ENCODE data around the gene SLC6A4.
"Not testable (repeated sequence)": the region's sequence is repeated elsewhere in the genome, so short reads cannot be mapped to it uniquely, and the experiment has no call there.

Gene SLC6A4

DNA sequence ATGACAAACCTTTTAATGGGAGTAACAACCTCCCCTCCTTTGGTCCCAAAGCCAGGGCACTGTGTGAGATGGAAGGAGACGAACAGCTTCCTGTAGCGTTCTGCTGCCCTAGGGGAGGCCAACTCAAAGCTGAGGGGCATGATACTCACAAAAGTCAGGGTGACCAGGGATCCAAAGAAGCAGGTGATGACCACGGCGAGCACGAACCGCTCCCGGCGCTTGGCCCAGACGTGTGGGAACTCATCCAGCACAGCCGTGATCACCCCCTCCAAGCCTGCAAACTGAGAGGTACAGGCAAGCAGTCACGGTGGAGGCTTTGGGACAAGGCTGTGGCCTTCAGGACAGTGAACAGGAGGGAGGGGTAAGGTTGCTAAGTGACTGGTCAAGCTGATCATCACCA lies 25.1 kb downstream of the SLC6A4 start:
- H3K4me1 Mint-ChIP-seq = no peaks in the 10 kb centered on the region
- peaks cover 12% of the 10 kb centered on the region for H3K27me3 Mint-ChIP-seq (ENCODE audit: low read depth)
- no peaks in the 10 kb centered on the region for H3K9me3 Mint-ChIP-seq
- no peak overlapping the region for H3K4me3 Mint-ChIP-seq
- H3K27ac Mint-ChIP-seq = no peak overlapping the region
- TF ChIP-seq, protein P1, sequence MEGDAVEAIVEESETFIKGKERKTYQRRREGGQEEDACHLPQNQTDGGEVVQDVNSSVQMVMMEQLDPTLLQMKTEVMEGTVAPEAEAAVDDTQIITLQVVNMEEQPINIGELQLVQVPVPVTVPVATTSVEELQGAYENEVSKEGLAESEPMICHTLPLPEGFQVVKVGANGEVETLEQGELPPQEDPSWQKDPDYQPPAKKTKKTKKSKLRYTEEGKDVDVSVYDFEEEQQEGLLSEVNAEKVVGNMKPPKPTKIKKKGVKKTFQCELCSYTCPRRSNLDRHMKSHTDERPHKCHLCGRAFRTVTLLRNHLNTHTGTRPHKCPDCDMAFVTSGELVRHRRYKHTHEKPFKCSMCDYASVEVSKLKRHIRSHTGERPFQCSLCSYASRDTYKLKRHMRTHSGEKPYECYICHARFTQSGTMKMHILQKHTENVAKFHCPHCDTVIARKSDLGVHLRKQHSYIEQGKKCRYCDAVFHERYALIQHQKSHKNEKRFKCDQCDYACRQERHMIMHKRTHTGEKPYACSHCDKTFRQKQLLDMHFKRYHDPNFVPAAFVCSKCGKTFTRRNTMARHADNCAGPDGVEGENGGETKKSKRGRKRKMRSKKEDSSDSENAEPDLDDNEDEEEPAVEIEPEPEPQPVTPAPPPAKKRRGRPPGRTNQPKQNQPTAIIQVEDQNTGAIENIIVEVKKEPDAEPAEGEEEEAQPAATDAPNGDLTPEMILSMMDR (IDR thresholded peaks at IDR 0.05; ENCODE audit: unreplicated experiment in 3 of 3) = no peak
- no peaks in the 10 kb centered on the region for H3K36me3 Mint-ChIP-seq (ENCODE audit: low read depth)

DNA sequence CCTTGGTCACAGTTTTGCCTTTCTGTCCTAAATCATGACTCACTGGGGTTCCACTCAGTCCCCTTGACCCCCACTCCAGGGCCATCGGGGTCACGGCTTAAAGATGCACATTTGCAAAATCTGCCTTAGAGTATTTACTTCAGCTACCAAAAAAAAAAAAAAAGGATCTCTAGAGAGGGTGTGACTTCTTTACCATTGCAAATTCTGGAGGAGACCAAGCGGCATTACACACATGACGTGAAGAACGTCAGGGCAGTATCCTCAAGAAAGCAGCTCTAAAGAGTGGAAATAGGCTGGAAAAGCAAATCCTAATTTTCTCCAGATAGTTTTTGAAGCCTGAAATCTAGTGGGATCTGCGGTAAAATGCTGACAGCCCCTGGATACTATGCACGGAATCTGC lies 25.6 kb downstream of the SLC6A4 start:
- H3K27me3 Mint-ChIP-seq (ENCODE audit: low read depth) = peaks cover 12% of the 10 kb centered on the region
- no peak overlapping the region for H3K27ac Mint-ChIP-seq
- H3K9me3 Mint-ChIP-seq = no peaks in the 10 kb centered on the region
- no peaks in the 10 kb centered on the region for H3K36me3 Mint-ChIP-seq (ENCODE audit: low read depth)
- TF ChIP-seq, protein P1 (IDR thresholded peaks at IDR 0.05; ENCODE audit: unreplicated experiment in 3 of 3) = no peak
- no peak overlapping the region for H3K4me3 Mint-ChIP-seq
- no peaks in the 10 kb centered on the region for H3K4me1 Mint-ChIP-seq

DNA sequence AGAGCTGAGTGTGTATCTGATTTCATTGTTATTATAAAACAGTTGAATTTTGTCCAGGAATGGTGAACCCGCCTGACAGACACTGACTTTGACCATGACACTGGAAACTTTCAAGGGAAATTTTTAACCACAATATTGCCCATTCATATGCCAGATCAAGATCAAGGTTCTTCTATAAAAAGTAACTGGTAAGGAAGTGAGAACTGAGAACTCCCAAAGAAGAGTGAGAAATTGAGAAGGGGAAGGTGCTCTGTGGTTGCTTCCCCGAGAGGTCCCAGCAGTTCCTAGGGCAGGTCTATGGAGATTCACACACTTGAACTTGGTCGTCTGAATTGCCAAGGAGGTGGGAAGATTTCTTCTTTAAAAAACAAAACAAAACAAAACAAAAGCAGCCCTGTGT lies 27.3 kb downstream of the SLC6A4 start:
- no peaks in the 10 kb centered on the region for H3K9me3 Mint-ChIP-seq
- no peaks in the 10 kb centered on the region for H3K36me3 Mint-ChIP-seq (ENCODE audit: low read depth)
- H3K4me1 Mint-ChIP-seq = no peaks in the 10 kb centered on the region
- no peak overlapping the region for H3K27ac Mint-ChIP-seq
- H3K4me3 Mint-ChIP-seq = no peak overlapping the region
- H3K27me3 Mint-ChIP-seq (ENCODE audit: low read depth) = peaks cover 12% of the 10 kb centered on the region
- TF ChIP-seq, protein P1 (IDR thresholded peaks at IDR 0.05; ENCODE audit: unreplicated experiment in 3 of 3) = no peak

DNA sequence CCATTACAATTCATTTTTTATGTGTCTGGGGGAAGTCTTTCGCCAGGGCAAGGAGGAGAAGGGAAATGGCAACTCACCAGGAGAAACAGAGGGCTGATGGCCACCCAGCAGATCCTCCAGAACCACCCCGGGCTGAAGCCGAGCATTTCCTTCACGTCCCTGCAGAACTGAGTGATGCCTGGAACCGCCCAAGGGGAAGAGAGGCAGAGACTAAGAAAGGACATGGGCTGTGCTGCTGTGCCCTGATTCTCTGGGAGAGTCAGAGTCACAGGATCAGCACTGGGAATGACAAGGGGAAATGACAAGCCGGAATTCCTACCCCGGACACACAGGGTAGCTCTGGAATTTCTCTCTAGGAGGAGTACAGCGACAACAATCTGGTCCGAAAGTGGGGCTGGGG lies 27.8 kb downstream of the SLC6A4 start:
- H3K9me3 Mint-ChIP-seq = no peaks in the 10 kb centered on the region
- no peaks in the 10 kb centered on the region for H3K4me1 Mint-ChIP-seq
- H3K27me3 Mint-ChIP-seq (ENCODE audit: low read depth) = peaks cover 12% of the 10 kb centered on the region
- no peaks in the 10 kb centered on the region for H3K36me3 Mint-ChIP-seq (ENCODE audit: low read depth)
- H3K4me3 Mint-ChIP-seq = no peak overlapping the region
- no peak overlapping the region for H3K27ac Mint-ChIP-seq
- TF ChIP-seq, protein P1 (IDR thresholded peaks at IDR 0.05; ENCODE audit: unreplicated experiment in 3 of 3) = no peak

DNA sequence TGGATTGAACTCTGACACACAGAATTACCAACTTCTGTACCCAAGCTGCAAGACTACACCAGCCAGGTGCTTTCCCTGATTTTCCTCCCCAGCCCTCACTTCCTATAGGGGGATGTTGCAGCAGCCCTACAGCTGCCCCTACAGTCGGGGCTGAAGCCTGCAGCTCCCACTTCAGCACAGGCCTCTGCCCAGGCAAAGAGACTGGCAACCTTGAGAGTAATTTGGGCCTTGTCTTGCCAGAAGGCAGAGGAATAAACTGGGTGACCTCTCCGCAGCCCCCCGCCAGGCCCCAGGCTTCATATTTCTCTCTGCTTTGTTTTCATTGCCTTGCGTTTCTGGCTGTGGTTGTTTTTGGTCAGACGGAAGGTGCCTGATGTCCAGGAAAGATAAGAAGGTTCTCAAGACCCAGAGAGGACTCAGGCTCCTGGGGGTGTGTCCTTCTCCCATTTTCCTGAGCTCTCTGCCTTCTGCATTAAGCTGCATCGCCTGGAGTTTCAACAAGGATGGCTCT lies 32.0 kb downstream of the SLC6A4 start:
- no peak overlapping the region for H3K27ac Mint-ChIP-seq
- no peaks in the 10 kb centered on the region for H3K36me3 Mint-ChIP-seq (ENCODE audit: low read depth)
- H3K9me3 Mint-ChIP-seq = no peaks in the 10 kb centered on the region
- H3K27me3 Mint-ChIP-seq (ENCODE audit: low read depth) = peaks cover 6% of the 10 kb centered on the region
- TF ChIP-seq, protein P1 (IDR thresholded peaks at IDR 0.05; ENCODE audit: unreplicated experiment in 3 of 3) = no peak
- no peak overlapping the region for H3K4me3 Mint-ChIP-seq
- H3K4me1 Mint-ChIP-seq = no peaks in the 10 kb centered on the region

DNA sequence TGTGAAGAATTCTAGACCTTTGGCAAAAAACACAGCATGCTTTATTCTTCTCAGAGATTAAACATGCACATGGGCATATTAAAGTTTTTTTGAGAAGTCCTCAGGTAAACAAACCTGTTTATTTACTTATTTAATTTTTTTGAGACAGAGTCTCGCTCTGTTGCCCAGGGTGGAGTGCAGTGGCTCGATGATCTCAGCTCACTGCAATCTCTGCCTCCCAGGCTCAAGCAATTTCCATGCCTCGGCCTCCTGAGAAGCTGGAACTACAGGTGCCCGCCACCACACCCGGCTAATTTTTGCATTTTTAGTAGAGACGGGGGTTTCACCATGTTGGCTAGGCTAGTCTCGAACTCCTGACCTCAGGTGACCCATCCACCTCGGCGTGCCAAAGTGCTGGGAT lies 34.8 kb downstream of the SLC6A4 start:
- H3K9me3 Mint-ChIP-seq; H3K4me1 Mint-ChIP-seq; H3K4me3 Mint-ChIP-seq; H3K36me3 Mint-ChIP-seq (ENCODE audit: low read depth); H3K27ac Mint-ChIP-seq; H3K27me3 Mint-ChIP-seq (ENCODE audit: low read depth): not testable (repeated sequence)
